Caco-2 (cell line): Measurements from ENCODE around the gene PRR18. TPM values are rescaled to one million over a fixed set of nuclear protein-coding genes. Genes with fewer than 3 reads are reported as not detected.

Experiments
- BruUV-seq: library from RNA; stranded (reverse); fragments of 400-500 nt; replicated peaks from 2 replicates; lab custom pipeline; 2021; lab: Mats Ljungman, UMichigan
- CTCF ChIA-PET: fragments of 300-600 bp; sonication (Branson Sonifier 250); formaldehyde crosslinking; loops from one replicate; lab custom pipeline; 2022; ENCODE audit warnings: antibody characterized with exemption; lab: Charles Lee
- POLR2A ChIA-PET: fragments of 300-600 bp; sonication (Branson Sonifier 250); formaldehyde crosslinking; loops from one replicate; lab custom pipeline; 2022; ENCODE audit warnings: antibody characterized with exemption; lab: Charles Lee
- DNase-seq, 2 experiments: peaks; one replicate each; pipeline versions ENCODE4 v3.0.0 to v3.0.0-alpha.2; 2020 to 2022
- H3K27me3 ChIP-seq: replicated peaks from 2 replicates; pipeline ENCODE4 v1.6.0; 2011; ENCODE audit warnings: low read length; ENCODE audit not compliant: control insufficient read depth, insufficient read depth
- H3K36me3 ChIP-seq: 2 replicates; pipeline ENCODE4 v1.5.1; 2011; ENCODE audit warnings: low read length; ENCODE audit not compliant: control insufficient read depth, insufficient read depth
- H3K4me1 ChIP-seq: fragments of 250-450 bp; sonication (Bioruptor Pico); 2 replicates; pipeline ENCODE4 v1.5.1; 2020; ENCODE audit warnings: mild to moderate bottlenecking
- H3K4me3 ChIP-seq: 2 replicates; pipeline ENCODE4 v1.5.1; 2011; ENCODE audit warnings: low read depth, mild to moderate bottlenecking, control low read depth, low read length
- H3K9me3 ChIP-seq: fragments of 250-450 bp; sonication (Bioruptor Pico); 2 replicates; pipeline ENCODE4 v1.5.1; 2020; ENCODE audit warnings: mild to moderate bottlenecking, moderate library complexity
- H3K27ac Mint-ChIP-seq: one replicate; pipeline ENCODE4 v1.8.0; 2022; ENCODE audit warnings: mixed read lengths; ENCODE audit not compliant: unreplicated experiment
- H3K27me3 Mint-ChIP-seq: one replicate; pipeline ENCODE4 v1.8.0; 2022; ENCODE audit warnings: mixed read lengths; ENCODE audit not compliant: insufficient read depth, unreplicated experiment
- H3K36me3 Mint-ChIP-seq: one replicate; pipeline ENCODE4 v1.8.0; 2022; ENCODE audit warnings: mild to moderate bottlenecking, mixed read lengths; ENCODE audit not compliant: insufficient read depth, unreplicated experiment
- H3K4me1 Mint-ChIP-seq: one replicate; pipeline ENCODE4 v1.8.0; 2022; ENCODE audit warnings: low read depth, mixed read lengths; ENCODE audit not compliant: unreplicated experiment
- H3K4me3 Mint-ChIP-seq: one replicate; pipeline ENCODE4 v1.8.0; 2022; ENCODE audit warnings: mild to moderate bottlenecking, moderate library complexity, mixed read lengths; ENCODE audit not compliant: unreplicated experiment
- H3K9me3 Mint-ChIP-seq: one replicate; pipeline ENCODE4 v1.8.0; 2022; ENCODE audit warnings: mixed read lengths; ENCODE audit not compliant: unreplicated experiment
- intact Hi-C: fragments of 100-400 bp; cut with micrococcal nuclease; formaldehyde crosslinking; loops from one replicate; pipeline ENCODE4 v1.10.0; 2022; ENCODE audit not compliant: unreplicated experiment
- total RNA-seq: library from RNA; stranded (reverse); gene quantifications from 2 replicates; pipeline ENCODE4 v1.2.3, GENCODE V29; 2022
- TF ChIP-seq, protein P1 (sequence below), 2 experiments: fragments of 200-600 bp in 1 of 2; IDR thresholded peaks; 1 replicate in 1 of 2; 2 replicates in 1 of 2; pipeline versions ENCODE4 v1.5.1 to v1.8.0; 2011 to 2022; ENCODE audit warnings: antibody characterized with exemption in 1 of 2, control low read depth in 1 of 2, inconsistent platforms in 1 of 2, low read depth in 1 of 2, low read length in 1 of 2, mild to moderate bottlenecking in 1 of 2, moderate library complexity in 1 of 2; ENCODE audit not compliant: insufficient read depth in 1 of 2, severe bottlenecking in 1 of 2, unreplicated experiment in 1 of 2

PRR18 gene
- total RNA-seq, 1 experiment from 2014 or later, result 0.95 TPM

DNA sequence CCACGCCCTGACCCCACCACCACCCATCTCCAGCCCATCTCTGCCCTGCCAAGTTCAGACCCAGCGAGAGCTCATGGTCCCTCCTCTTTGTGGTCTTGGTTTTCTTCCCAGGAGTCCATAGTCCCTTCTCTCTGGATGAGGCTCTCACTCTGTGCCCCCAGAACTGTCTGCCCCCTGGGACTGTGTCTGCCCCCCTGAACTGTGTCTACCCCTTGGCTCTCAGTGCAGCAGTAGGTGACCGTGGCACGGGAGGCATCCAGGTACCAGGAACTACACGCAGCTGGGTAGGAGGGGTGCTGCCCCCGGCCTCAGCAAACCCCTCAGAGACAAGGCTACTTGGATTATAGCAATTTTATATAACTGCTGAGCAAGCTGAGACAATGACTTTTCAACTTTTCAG, 23.6 kb downstream of the PRR18 start:
- no TSS peak for BruUV-seq

GRCh38 chr6:166282394-166283032, 25.7 kb downstream of the PRR18 start:
- Histone ChIP-seq H3K4me3 (no peak overlapping the region), H3K27me3 (no peaks in the 10 kb centered on the region; the same call in 1 of the 2 replicates), H3K4me1 (no peaks in the 10 kb centered on the region), H3K36me3 (no peaks in the 10 kb centered on the region), H3K9me3 (no peaks in the 10 kb centered on the region)
- Mint-ChIP-seq H3K4me1 (no peaks in the 10 kb centered on the region), H3K27ac (no peak overlapping the region), H3K27me3 (peaks cover 6% of the 10 kb centered on the region), H3K36me3 (no peaks in the 10 kb centered on the region), H3K9me3 (no peaks in the 10 kb centered on the region), H3K4me3 (no peak overlapping the region)
- CTCF ChIA-PET, result interaction anchor here (1.3 kb wide), 1 partner anchor 118 kb away, joined by 3 read pairs; no protein-coding TSS in a partner anchor
- TF ChIP-seq, protein P1, sequence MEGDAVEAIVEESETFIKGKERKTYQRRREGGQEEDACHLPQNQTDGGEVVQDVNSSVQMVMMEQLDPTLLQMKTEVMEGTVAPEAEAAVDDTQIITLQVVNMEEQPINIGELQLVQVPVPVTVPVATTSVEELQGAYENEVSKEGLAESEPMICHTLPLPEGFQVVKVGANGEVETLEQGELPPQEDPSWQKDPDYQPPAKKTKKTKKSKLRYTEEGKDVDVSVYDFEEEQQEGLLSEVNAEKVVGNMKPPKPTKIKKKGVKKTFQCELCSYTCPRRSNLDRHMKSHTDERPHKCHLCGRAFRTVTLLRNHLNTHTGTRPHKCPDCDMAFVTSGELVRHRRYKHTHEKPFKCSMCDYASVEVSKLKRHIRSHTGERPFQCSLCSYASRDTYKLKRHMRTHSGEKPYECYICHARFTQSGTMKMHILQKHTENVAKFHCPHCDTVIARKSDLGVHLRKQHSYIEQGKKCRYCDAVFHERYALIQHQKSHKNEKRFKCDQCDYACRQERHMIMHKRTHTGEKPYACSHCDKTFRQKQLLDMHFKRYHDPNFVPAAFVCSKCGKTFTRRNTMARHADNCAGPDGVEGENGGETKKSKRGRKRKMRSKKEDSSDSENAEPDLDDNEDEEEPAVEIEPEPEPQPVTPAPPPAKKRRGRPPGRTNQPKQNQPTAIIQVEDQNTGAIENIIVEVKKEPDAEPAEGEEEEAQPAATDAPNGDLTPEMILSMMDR (IDR thresholded peaks at IDR 0.05; ENCODE audit: insufficient read depth in 1 of 2, low read depth in 1 of 2, low read length in 1 of 2, severe bottlenecking in 1 of 2, unreplicated experiment in 1 of 2), result no peak
- no TSS peak for BruUV-seq
- DNase-seq, result no peak
- intact Hi-C loops, result no loop called here
- POLR2A ChIA-PET, result no interaction called here

More for the DNA sequence above, 23.6 kb downstream of the PRR18 start:
- TF ChIP-seq, protein P1 (IDR thresholded peaks at IDR 0.05; ENCODE audit: insufficient read depth in 1 of 2, low read depth in 1 of 2, low read length in 1 of 2, severe bottlenecking in 1 of 2, unreplicated experiment in 1 of 2), result no peak
- H3K36me3 ChIP-seq, result no peaks in the 10 kb centered on the region
- H3K4me3 Mint-ChIP-seq, result no peak overlapping the region
- H3K4me3 ChIP-seq, result no peak overlapping the region
- no peaks in the 10 kb centered on the region for H3K9me3 Mint-ChIP-seq
- no peak for DNase-seq
- H3K9me3 ChIP-seq, result no peaks in the 10 kb centered on the region
- no peak overlapping the region for H3K27ac Mint-ChIP-seq
- CTCF ChIA-PET, result no interaction called here
- intact Hi-C loops, result no loop called here
- H3K36me3 Mint-ChIP-seq, result no peaks in the 10 kb centered on the region
- peaks cover 6% of the 10 kb centered on the region for H3K27me3 Mint-ChIP-seq
- no peaks in the 10 kb centered on the region for H3K4me1 ChIP-seq
- H3K27me3 ChIP-seq, result no peaks in the 10 kb centered on the region; the same call in 1 of the 2 replicates
- POLR2A ChIA-PET, result no interaction called here
- H3K4me1 Mint-ChIP-seq, result no peaks in the 10 kb centered on the region

- DNase-seq, result no peak
- Mint-ChIP-seq H3K36me3 (no peaks in the 10 kb centered on the region), H3K4me3 (no peak overlapping the region), H3K4me1 (no peaks in the 10 kb centered on the region), H3K9me3 (no peaks in the 10 kb centered on the region), H3K27ac (no peak overlapping the region), H3K27me3 (peaks cover 3% of the 10 kb centered on the region)
- BruUV-seq, result no TSS peak
- H3K9me3 ChIP-seq, result no peaks in the 10 kb centered on the region
- ChIA-PET POLR2A (no interaction called here), CTCF (interaction anchor here (1.3 to 1.4 kb wide), 2 partner anchors 119 to 120 kb away, joined by 3 to 4 read pairs; no protein-coding TSS in a partner anchor)
- H3K4me1 ChIP-seq, result no peaks in the 10 kb centered on the region
- intact Hi-C loops, result no loop called here
- H3K36me3 ChIP-seq, result no peaks in the 10 kb centered on the region
- no peak overlapping the region for H3K4me3 ChIP-seq
- H3K27me3 ChIP-seq, result no peaks in the 10 kb centered on the region; the same call in 1 of the 2 replicates
- TF ChIP-seq, protein P1 (IDR thresholded peaks at IDR 0.05; ENCODE audit: insufficient read depth in 1 of 2, low read depth in 1 of 2, low read length in 1 of 2, severe bottlenecking in 1 of 2, unreplicated experiment in 1 of 2), result no peak
These were observed 27.1 kb downstream of the PRR18 start for GRCh38 chr6:166281104-166281503.
